ENCODE results near the gene M1AP. TPM values are rescaled to one million over a fixed set of nuclear protein-coding genes. Genes with fewer than 3 reads are reported as not detected.

M1AP gene
- total and polyA plus RNA-seq, 2 donors from 2014 or later = 0.49 to 3.4 TPM

- DNase-seq (peak; percentile 93 to 97 (median 95)), FAIRE-seq (no peak)
- intact Hi-C loops (cut with DNase I) = no loop called here
- Histone ChIP-seq H3K27me3 (ENCODE audit: control insufficient read depth, insufficient read depth, low read length) (no peaks in the 10 kb centered on the region), H3K9ac (ENCODE audit: low read length in 3 of 3) (peak within 1 kb of the TSS; percentile 29 to 73 (median 69)), H3K36me3 (ENCODE audit: control insufficient read depth in 2 of 3, insufficient read depth in 3 of 3, low read length in 3 of 3) (no peaks in the 10 kb centered on the region), H3K27ac (ENCODE audit: low read depth in 2 of 2, low read length in 2 of 2) (peak within 1 kb of the TSS; percentile 53 to 71), H3K4me1 (ENCODE audit: control insufficient read depth in 2 of 3, insufficient read depth in 2 of 3, low read depth in 1 of 3, low read length in 3 of 3) (peaks cover 0 to 7% (median 0%) of the 10 kb centered on the region in 3 donors), H3K4me3 (ENCODE audit: low read length in 3 of 3) (peak within 1 kb of the TSS; percentile 80 to 84 (median 80)), H3K9me3 (ENCODE audit: control insufficient read depth in 2 of 3, insufficient read depth in 1 of 3, low read length in 3 of 3) (no peaks in the 10 kb centered on the region)
- TF ChIP-seq CTCF (IDR thresholded peaks at IDR 0.05; ENCODE audit: borderline replicate concordance, extremely low read depth, insufficient read depth) = no peak
These were observed 94.0 kb downstream of the M1AP start, which contains the start of the genes DOK1 and LOXL3 for GRCh38 chr2:74553892-74554819. TSS of gene DOK1 (plus strand) at chr2:74554720. CDS start at chr2:74554755, 35 bp downstream. TSS of gene LOXL3 (minus strand) at chr2:74553942. CDS start at chr2:74552634, 1,308 bp downstream.

GRCh38 chr2:74552914-74553811, 95.0 kb downstream of the M1AP start:
- DNase-seq = peak in 4 of 5 donors; percentile 32 to 86 (median 64)
- no peaks in the 10 kb centered on the region for H3K36me3 ChIP-seq (ENCODE audit: control insufficient read depth in 2 of 3, insufficient read depth in 3 of 3, low read length in 3 of 3)
- no peaks in the 10 kb centered on the region for H3K9me3 ChIP-seq (ENCODE audit: control insufficient read depth in 2 of 3, insufficient read depth in 1 of 3, low read length in 3 of 3)
- no peaks in the 10 kb centered on the region for H3K27me3 ChIP-seq (ENCODE audit: control insufficient read depth, insufficient read depth, low read length)
- H3K9ac ChIP-seq (ENCODE audit: low read length in 3 of 3) = peak overlapping the region in 2 of 3 donors; percentile 16 to 69
- intact Hi-C loops (cut with DNase I) = no loop called here
- peaks cover 0 to 7% (median 0%) of the 10 kb centered on the region in 3 donors for H3K4me1 ChIP-seq (ENCODE audit: control insufficient read depth in 2 of 3, insufficient read depth in 2 of 3, low read depth in 1 of 3, low read length in 3 of 3)
- no peak overlapping the region for H3K27ac ChIP-seq (ENCODE audit: low read depth in 2 of 2, low read length in 2 of 2)
- no peak for FAIRE-seq
- H3K4me3 ChIP-seq (ENCODE audit: low read length in 3 of 3) = peak overlapping the region; percentile 45 to 84 (median 80)
- TF ChIP-seq CTCF (IDR thresholded peaks at IDR 0.05; ENCODE audit: borderline replicate concordance, extremely low read depth, insufficient read depth) = no peak

- Histone ChIP-seq H3K9ac (ENCODE audit: low read length in 3 of 3) (no peak overlapping the region), H3K27ac (ENCODE audit: low read depth in 2 of 2, low read length in 2 of 2) (no peak overlapping the region), H3K4me1 (ENCODE audit: control insufficient read depth in 2 of 3, insufficient read depth in 2 of 3, low read depth in 1 of 3, low read length in 3 of 3) (peaks cover 0 to 7% (median 0%) of the 10 kb centered on the region in 3 donors), H3K9me3 (ENCODE audit: control insufficient read depth in 2 of 3, insufficient read depth in 1 of 3, low read length in 3 of 3) (no peaks in the 10 kb centered on the region), H3K36me3 (ENCODE audit: control insufficient read depth in 2 of 3, insufficient read depth in 3 of 3, low read length in 3 of 3) (no peaks in the 10 kb centered on the region), H3K27me3 (ENCODE audit: control insufficient read depth, insufficient read depth, low read length) (no peaks in the 10 kb centered on the region), H3K4me3 (ENCODE audit: low read length in 3 of 3) (peak overlapping the region in 1 of 3 donors; percentile 84)
- DNase-seq = no peak
- TF ChIP-seq CTCF (IDR thresholded peaks at IDR 0.05; ENCODE audit: borderline replicate concordance, extremely low read depth, insufficient read depth) = no peak
- no peak for FAIRE-seq
- intact Hi-C loops (cut with DNase I) = no loop called here
These were observed 95.9 kb downstream of the M1AP start for GRCh38 chr2:74551942-74552913.

All from kidney (tissue), 14 donors.